Mucosa of stomach (tissue), 1 donor: ENCODE data around the gene DENND6B.

Experiments used
- H3K27me3 ChIP-seq: one replicate; pipeline ENCODE4 v1.7.0; 2013; ENCODE audit warnings: mild to moderate bottlenecking, low read length; ENCODE audit not compliant: control insufficient read depth, insufficient read depth
- H3K36me3 ChIP-seq: one replicate; pipeline ENCODE4 v1.7.0; 2013; ENCODE audit warnings: low read length; ENCODE audit not compliant: control insufficient read depth, insufficient read depth
- H3K4me1 ChIP-seq: one replicate; pipeline ENCODE4 v1.7.0; 2013; ENCODE audit warnings: mild to moderate bottlenecking, low read length; ENCODE audit not compliant: control insufficient read depth, insufficient read depth
- H3K4me3 ChIP-seq: one replicate; pipeline ENCODE4 v1.7.0; 2013; ENCODE audit warnings: low read length
- H3K9ac ChIP-seq: one replicate; pipeline ENCODE4 v1.7.0; 2013; ENCODE audit warnings: mild to moderate bottlenecking, low read length, moderate library complexity
- H3K9me3 ChIP-seq: one replicate; pipeline ENCODE4 v1.7.0; 2013; ENCODE audit warnings: mild to moderate bottlenecking, low read length, moderate library complexity; ENCODE audit not compliant: control insufficient read depth
- donor health status: Pancreatic carcinoma.

The DENND6B gene

DNA sequence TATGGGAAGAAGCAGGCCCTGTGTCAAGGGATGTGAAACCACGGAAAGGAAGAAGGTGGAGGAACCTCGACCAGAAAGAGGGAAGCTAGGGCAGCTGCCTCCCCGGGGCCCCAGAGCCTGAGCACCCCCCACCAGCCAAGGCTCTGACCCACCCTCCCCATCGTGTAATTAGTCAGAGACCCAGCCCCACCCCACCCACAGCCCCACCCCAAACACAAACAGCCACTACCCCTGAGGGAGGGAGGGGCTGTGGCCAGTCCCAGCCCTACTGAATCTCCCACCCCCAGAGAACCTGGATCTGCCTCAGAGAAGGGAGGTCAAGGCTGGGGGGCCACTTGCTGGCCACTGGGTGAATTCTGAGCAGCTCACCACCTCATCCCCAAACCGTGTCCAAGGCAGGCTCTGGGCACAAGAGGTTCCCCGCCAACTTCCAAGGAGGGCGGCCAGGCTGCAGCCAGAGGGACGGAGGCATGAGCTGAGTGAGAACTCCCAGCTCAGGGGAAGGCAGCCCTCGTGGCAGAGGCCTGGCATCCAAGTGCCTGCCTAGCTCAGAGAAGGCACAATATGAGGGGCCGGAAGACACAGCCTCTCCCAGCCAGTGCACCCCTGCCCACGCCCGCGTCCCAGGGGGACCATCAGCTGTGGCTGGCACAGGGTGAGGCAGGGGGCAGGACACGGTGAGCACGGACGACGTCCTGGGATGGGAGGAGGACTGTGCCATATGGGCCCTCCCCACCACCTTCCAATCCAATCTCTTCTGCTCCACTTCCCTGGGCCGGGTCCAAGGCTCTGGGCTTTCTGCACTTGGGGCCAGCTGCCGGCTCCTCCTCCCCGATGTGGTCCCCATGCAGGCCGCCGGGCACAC lies 22.1 kb downstream of the DENND6B start:
- Histone ChIP-seq H3K4me3 (peak overlapping the region; percentile 72), H3K9me3 (no peaks in the 10 kb centered on the region)

DNA sequence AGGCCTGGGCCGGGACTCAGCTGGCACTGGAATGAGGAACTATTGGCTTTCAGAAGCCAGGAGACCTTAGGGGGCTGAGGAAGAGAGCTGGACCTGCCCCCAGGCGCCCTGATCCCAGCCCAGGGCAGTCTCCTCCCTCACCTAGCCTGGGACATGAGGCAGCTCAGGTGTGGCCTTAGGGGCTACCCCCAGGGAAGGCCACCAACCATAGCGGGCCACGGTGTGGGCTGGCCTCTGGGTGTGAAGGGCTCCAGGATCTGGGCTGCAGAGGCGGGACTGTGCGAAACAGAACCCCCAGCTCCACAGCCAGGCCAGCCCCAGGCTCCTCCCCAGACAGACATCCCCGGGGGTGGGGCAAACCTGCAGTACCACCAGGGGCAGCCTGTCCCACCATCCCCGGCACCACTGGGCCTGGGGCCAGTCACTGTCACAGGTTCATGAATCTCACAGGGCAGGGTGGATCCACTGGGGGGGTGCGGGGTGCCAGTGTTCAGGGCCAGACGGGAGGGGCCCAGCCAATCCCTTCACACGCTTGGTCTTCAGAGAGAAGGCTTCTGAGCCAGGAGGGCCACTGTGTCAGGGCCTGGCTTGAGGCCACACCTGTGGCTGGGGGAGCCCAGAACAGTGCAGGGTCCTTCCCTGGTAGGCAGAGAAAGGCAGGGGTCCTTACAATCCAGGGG lies 22.8 kb downstream of the DENND6B start:
- no peaks in the 10 kb centered on the region for H3K36me3 ChIP-seq
- H3K9me3 ChIP-seq = no peaks in the 10 kb centered on the region
- H3K9ac ChIP-seq = peak overlapping the region; percentile 71
- H3K27me3 ChIP-seq = no peaks in the 10 kb centered on the region
- H3K4me3 ChIP-seq = peak overlapping the region; percentile 36
- H3K4me1 ChIP-seq = peaks cover 73% of the 10 kb centered on the region

More for the DNA sequence above, 22.1 kb downstream of the DENND6B start:
- Histone ChIP-seq H3K27me3 (no peaks in the 10 kb centered on the region), H3K9ac (peak overlapping the region; percentile 94), H3K36me3 (no peaks in the 10 kb centered on the region), H3K4me1 (peaks cover 67% of the 10 kb centered on the region)

DNA sequence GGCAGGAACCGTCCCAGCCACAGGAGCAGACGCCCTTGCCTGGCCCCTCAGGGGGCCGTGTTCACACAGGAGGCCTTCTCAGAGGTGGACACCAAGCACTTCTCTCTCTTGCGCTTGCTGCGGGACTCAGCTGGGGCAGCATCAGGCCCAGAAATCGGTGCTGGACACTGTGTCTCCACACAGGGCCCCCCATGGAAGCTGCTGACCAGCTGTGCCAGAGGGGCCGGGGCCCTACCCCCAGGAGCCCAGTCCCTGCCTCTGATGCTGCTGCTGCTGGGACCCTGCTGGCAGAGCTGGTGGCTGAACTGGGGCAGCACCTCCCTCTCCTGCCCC lies 23.3 kb downstream of the DENND6B start:
- Histone ChIP-seq H3K27me3 (no peaks in the 10 kb centered on the region), H3K9ac (peak overlapping the region; percentile 71), H3K36me3 (no peaks in the 10 kb centered on the region), H3K9me3 (no peaks in the 10 kb centered on the region), H3K4me3 (peak overlapping the region; percentile 36), H3K4me1 (peaks cover 78% of the 10 kb centered on the region)

DNA sequence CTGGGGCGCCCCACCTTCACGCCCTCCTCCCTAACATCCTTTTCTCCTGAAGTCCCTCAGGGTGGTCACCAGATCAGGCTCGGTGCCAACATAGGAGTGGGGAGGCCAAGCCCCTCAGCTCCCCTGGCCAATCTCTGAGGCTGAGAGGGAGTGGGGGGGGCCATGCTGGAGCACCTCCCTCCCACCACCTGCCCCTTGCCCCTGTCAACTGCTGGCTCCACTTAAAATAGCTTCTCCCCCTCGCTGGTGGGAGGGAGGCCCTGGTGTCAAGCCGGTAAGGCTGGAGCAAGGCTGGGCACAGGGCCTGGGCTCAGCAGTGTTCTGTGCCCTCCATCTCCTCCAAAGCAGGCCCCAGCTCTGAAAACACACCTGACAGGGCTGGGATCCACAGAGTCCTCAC lies 24.2 kb downstream of the DENND6B start:
- no peak overlapping the region for H3K4me3 ChIP-seq
- peaks cover 80% of the 10 kb centered on the region for H3K4me1 ChIP-seq
- H3K27me3 ChIP-seq = no peaks in the 10 kb centered on the region
- H3K36me3 ChIP-seq = no peaks in the 10 kb centered on the region
- no peaks in the 10 kb centered on the region for H3K9me3 ChIP-seq
- peak overlapping the region; percentile 71 for H3K9ac ChIP-seq

DNA sequence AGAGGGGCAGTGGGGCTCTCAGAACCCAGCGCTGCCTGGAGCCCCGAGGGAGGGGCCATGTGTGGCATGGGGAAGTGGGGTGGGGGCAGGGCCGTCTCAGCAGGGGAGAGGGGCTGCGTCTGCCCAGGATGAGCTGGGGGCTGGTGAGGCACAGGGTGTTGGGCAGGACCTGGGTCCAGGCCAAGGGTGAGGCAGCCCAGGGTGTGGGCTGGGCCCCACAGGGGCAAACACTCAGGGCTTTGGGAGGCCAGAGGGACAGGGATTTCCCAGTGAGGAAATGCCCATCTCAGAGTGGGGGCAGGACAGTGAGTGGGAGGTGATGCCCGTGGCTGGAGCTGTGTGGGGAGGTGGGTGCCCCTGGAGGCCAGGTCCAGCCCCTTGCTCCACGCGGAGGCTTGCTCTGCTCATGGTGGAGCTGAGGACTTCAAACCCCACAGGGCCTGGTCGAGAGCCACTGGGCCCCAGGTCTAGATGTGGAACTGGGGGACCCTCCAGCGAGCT lies 24.7 kb downstream of the DENND6B start:
- Histone ChIP-seq H3K9me3 (no peaks in the 10 kb centered on the region), H3K27me3 (no peaks in the 10 kb centered on the region), H3K4me3 (peak overlapping the region; percentile 15), H3K4me1 (peaks cover 85% of the 10 kb centered on the region), H3K9ac (peak overlapping the region; percentile 71), H3K36me3 (no peaks in the 10 kb centered on the region)

DNA sequence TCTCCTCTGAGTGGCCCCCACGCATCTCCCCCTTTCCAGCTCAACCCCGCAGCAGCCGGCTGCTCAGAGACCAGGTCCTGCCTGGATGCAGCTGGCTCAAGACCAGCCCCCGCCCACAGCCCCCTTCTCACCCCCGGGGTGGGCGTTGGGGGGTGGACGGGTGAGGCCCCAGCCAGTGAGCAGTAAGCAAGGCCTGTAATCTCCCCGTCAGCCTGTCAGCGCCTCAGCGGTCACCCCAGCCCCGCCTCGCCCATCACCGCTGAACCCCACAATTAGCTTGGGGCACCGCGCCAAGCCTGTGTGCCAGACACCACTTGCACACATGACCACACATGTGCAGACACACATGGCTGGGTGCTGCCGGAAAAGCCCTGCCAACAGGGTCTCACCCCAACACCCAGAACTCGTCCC lies 25.2 kb downstream of the DENND6B start:
- H3K27me3 ChIP-seq = no peaks in the 10 kb centered on the region
- H3K4me1 ChIP-seq = peaks cover 90% of the 10 kb centered on the region
- no peaks in the 10 kb centered on the region for H3K36me3 ChIP-seq
- H3K9ac ChIP-seq = peak overlapping the region; percentile 71
- H3K9me3 ChIP-seq = no peaks in the 10 kb centered on the region
- peak overlapping the region; percentile 15 for H3K4me3 ChIP-seq

DNA sequence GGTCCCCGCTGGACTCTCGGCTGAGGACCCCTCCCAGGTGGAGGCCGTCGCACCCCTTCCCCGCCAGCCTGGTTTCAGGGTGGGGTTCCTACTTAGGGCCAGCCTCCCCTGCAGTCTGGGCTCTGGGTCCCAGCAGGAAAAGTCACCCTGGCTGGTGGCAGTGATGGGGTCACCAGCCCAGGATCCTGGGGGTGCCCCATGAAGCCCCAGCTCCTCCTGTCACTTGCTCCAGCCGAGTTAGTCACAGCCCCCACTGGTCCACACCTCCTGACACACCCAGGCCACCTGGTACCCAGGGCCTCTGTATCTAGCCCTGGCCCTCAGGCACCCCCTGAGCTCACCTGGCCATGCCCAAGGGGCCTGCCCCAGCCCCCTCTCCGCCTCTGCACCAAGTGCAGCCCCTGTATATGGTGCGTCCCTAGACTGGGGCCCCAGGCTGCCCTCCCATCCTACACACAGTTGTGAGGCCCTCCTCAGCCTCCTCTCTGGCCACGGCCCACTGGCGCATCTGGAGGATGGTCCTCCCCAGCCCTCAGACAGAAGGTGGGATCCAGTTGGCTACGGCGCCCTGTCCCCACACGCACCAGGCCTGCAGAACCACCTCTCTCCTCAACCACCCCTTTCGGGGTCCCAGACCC lies 26.1 kb downstream of the DENND6B start:
- peak overlapping the region; percentile 71 for H3K9ac ChIP-seq
- no peak overlapping the region for H3K4me3 ChIP-seq
- H3K4me1 ChIP-seq = peaks cover 98% of the 10 kb centered on the region
- H3K9me3 ChIP-seq = no peaks in the 10 kb centered on the region
- no peaks in the 10 kb centered on the region for H3K36me3 ChIP-seq
- no peaks in the 10 kb centered on the region for H3K27me3 ChIP-seq

DNA sequence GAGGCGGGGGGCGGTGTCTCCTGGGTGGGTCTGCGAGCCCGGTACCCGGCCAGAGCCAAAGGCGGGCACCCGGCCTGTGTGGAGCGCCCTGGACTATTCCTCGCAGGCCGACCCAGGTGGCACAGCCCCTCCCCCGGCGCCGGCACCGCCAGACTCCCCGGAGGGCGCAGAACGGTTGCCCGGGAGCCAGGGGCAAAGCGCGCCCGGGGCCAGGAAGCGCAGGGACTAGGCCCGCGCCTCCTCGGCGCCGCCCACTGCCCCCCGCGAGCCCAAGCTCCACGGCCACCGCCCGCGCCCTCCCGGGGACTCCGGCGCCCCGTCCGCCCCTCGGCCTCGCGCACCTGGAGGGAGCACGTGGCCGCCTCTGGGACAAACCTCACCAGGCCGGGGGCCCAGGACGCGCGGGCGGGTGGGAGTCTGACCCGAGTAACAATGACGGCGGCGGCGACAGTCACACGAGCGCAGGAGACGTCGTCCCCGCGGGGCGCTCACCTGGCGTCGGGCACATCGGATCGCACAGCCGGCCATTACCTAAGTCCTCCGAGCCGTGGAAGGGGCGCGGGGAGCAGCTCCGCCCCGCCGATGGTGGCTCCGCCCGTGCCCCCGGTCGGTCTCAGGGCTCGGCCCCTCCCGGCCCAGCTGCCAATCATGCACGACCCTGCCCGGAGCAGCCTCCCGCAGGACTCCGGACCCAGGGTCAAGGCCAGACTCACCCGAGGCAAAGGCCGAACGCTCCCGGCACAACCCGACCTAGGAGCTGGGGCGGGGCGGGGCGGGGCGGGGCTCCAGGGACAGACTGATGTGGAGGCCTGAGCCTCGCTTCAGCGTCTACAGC lies 26.8 kb downstream of the DENND6B start:
- no peak overlapping the region for H3K4me3 ChIP-seq
- peaks cover 98% of the 10 kb centered on the region for H3K4me1 ChIP-seq
- peak overlapping the region; percentile 28 for H3K9ac ChIP-seq
- H3K9me3 ChIP-seq = no peaks in the 10 kb centered on the region
- H3K36me3 ChIP-seq = no peaks in the 10 kb centered on the region
- no peaks in the 10 kb centered on the region for H3K27me3 ChIP-seq

DNA sequence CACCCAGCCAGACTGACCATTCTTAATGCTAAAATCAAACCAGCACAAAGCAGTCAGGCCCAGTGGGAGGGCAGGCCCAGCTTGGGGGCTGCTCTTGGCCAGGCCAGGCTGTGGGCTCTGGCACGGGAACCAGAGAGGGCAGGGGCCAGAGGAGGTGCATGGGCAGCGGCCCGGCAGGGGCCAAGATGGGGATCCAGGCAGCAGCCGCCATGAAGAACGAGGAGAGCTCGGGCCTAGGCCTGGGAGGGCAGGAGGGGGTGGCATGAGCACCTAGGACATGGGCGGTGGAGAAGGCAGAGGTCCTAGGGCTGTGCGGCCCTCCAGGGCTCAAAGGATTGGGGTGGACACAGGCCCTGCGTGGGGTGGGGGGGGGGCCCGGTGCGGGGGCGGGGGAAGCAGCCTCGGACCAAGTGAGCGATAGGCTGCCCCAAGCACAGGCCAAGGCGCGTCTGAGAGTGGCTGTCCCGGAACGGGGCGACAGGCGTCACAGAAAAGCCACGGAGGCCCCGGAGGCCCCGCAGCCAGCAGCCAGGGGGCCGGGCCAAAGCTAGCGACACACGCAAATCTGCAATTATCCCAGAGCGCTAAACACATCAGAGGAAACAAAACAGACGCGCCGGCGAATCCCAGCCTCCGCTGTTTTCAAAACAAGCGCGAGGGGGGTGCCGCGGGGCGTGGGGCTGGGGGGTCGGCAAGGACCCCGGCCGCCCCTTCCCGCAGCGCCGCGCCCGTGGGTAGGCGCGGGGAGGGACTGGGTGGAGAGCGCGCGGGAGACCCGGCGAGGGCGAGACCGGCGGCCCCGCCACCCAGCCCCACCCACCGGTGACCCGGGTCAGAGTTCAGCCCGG lies 27.7 kb downstream of the DENND6B start:
- H3K4me1 ChIP-seq = peaks cover 98% of the 10 kb centered on the region
- H3K9ac ChIP-seq = peak overlapping the region; percentile 53
- no peaks in the 10 kb centered on the region for H3K36me3 ChIP-seq
- no peak overlapping the region for H3K4me3 ChIP-seq
- H3K9me3 ChIP-seq = no peaks in the 10 kb centered on the region
- H3K27me3 ChIP-seq = no peaks in the 10 kb centered on the region

DNA sequence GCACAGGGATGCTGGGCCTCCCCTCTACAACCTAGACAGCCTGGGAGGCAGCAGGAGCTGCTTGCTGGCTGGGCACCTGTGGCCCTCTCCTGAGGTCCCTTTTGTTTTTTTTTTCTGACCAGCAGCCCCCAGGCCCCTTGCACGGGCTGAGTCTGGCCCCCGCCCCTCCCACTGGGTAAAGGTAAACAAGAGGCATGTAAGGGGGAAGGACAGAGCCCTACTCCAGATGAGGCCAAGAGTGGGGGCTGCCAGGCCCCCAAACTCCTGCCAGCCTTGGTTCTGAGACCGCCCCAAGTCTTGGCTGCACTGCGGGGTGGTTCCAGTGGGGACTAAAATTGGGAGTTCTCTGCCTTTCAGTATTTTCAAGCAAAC lies 28.6 kb downstream of the DENND6B start:
- Histone ChIP-seq H3K4me1 (peaks cover 98% of the 10 kb centered on the region), H3K9me3 (no peaks in the 10 kb centered on the region), H3K4me3 (no peak overlapping the region), H3K9ac (peak overlapping the region; percentile 53), H3K36me3 (no peaks in the 10 kb centered on the region), H3K27me3 (no peaks in the 10 kb centered on the region)
